HG02571 (cell line): Measurements from ENCODE around the gene TFPI2.

Experiments used
- ATAC-seq: cut with Tn5 transposase; IDR thresholded peaks from one replicate; pipeline ENCODE4 v1.9.1; 2021; ENCODE audit warnings: mild to moderate bottlenecking, moderate library complexity; ENCODE audit not compliant: unreplicated experiment

TFPI2 gene

GRCh38 chr7:93860261-93860660 is 30.3 kb downstream of the TFPI2 start:
- no peak for ATAC-seq

- ATAC-seq, result no peak
These were observed 31.7 kb downstream of the TFPI2 start for GRCh38 chr7:93858857-93859256.

GRCh38 chr7:93856323-93856722 is 34.2 kb downstream of the TFPI2 start:
- ATAC-seq, result no peak

GRCh38 chr7:93855797-93856196 is 34.8 kb downstream of the TFPI2 start:
- no peak for ATAC-seq

- ATAC-seq, result no peak
These were observed 36.1 kb downstream of the TFPI2 start for GRCh38 chr7:93854480-93854879.

GRCh38 chr7:93851536-93851935 is 39.0 kb downstream of the TFPI2 start:
- no peak for ATAC-seq

- ATAC-seq, result no peak
These were observed 47.3 kb downstream of the TFPI2 start for GRCh38 chr7:93843260-93843659.

GRCh38 chr7:93838966-93839365 is 51.6 kb downstream of the TFPI2 start:
- no peak for ATAC-seq

- no peak for ATAC-seq
These were observed 53.3 kb downstream of the TFPI2 start for GRCh38 chr7:93837245-93837644.

GRCh38 chr7:93836116-93836515 is 54.4 kb downstream of the TFPI2 start:
- no peak for ATAC-seq

GRCh38 chr7:93835702-93836101 is 54.9 kb downstream of the TFPI2 start:
- ATAC-seq, result no peak
